ENCODE data around the gene PNMA8A.

GRCh38 chr19:46427518-46428045 is 43.8 kb downstream of the PNMA8A start:
- TF ChIP-seq, protein P1, sequence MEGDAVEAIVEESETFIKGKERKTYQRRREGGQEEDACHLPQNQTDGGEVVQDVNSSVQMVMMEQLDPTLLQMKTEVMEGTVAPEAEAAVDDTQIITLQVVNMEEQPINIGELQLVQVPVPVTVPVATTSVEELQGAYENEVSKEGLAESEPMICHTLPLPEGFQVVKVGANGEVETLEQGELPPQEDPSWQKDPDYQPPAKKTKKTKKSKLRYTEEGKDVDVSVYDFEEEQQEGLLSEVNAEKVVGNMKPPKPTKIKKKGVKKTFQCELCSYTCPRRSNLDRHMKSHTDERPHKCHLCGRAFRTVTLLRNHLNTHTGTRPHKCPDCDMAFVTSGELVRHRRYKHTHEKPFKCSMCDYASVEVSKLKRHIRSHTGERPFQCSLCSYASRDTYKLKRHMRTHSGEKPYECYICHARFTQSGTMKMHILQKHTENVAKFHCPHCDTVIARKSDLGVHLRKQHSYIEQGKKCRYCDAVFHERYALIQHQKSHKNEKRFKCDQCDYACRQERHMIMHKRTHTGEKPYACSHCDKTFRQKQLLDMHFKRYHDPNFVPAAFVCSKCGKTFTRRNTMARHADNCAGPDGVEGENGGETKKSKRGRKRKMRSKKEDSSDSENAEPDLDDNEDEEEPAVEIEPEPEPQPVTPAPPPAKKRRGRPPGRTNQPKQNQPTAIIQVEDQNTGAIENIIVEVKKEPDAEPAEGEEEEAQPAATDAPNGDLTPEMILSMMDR (IDR thresholded peaks at IDR 0.05), result no peak
- TF ChIP-seq POLR2A (IDR thresholded peaks at IDR 0.05), result no peak

Measured in right lobe of liver (tissue), 4 donors.